Measurements from ENCODE around the gene QRSL1.

GRCh38 chr6:106629103-106629858, at the start of gene QRSL1, which contains the start of gene RTN4IP1:
- TF ChIP-seq CTCF (IDR thresholded peaks at IDR 0.05) (no peak), ZFX (IDR thresholded peaks at IDR 0.05; ENCODE audit: borderline replicate concordance) (no peak)
